GM19099 (cell line): ENCODE results near the gene AP1M2.

Experiments used
- POLR2A ChIP-seq: IDR thresholded peaks from 3 replicates; pipeline ENCODE4 v1.6.1; 2011; ENCODE audit warnings: low read depth; ENCODE audit not compliant: insufficient read length; ENCODE audit errors: extremely low read depth

The AP1M2 gene

GRCh38 chr19:10555610-10555973 lies 31.5 kb downstream of the AP1M2 start:
- TF ChIP-seq POLR2A, result no peak

- no peak for TF ChIP-seq POLR2A
Measured at GRCh38 chr19:10554760-10555609, 32.1 kb downstream of the AP1M2 start.

- TF ChIP-seq POLR2A, result no peak
Measured at GRCh38 chr19:10553943-10554381, 33.1 kb downstream of the AP1M2 start.

- no peak for TF ChIP-seq POLR2A
Measured at GRCh38 chr19:10553087-10553667, 33.9 kb downstream of the AP1M2 start.

- TF ChIP-seq POLR2A, result no peak
Measured at GRCh38 chr19:10552510-10553053, 34.5 kb downstream of the AP1M2 start.

GRCh38 chr19:10551698-10552301 lies 35.3 kb downstream of the AP1M2 start:
- TF ChIP-seq POLR2A, result no peak

- no peak for TF ChIP-seq POLR2A
Measured at GRCh38 chr19:10550336-10550735, 36.8 kb downstream of the AP1M2 start.

GRCh38 chr19:10549733-10550132 lies 37.4 kb downstream of the AP1M2 start:
- no peak for TF ChIP-seq POLR2A

- TF ChIP-seq POLR2A, result no peak
Measured at GRCh38 chr19:10548746-10549276, 38.3 kb downstream of the AP1M2 start.

- TF ChIP-seq POLR2A, result no peak
Measured at GRCh38 chr19:10546817-10547216, 40.3 kb downstream of the AP1M2 start.

- no peak for TF ChIP-seq POLR2A
Measured at GRCh38 chr19:10544753-10545251, 42.3 kb downstream of the AP1M2 start.

- no peak for TF ChIP-seq POLR2A
Measured at GRCh38 chr19:10544242-10544752, 42.8 kb downstream of the AP1M2 start.

- peak; percentile 91 for TF ChIP-seq POLR2A
Measured at GRCh38 chr19:10543420-10544241, 43.5 kb downstream of the AP1M2 start, which contains the start of gene ATG4D. TSS of gene ATG4D (plus strand) at chr19:10543904. CDS start at chr19:10544091, 187 bp downstream.

- TF ChIP-seq POLR2A, result no peak
Measured at GRCh38 chr19:10543059-10543419, 44.1 kb downstream of the AP1M2 start.
